ENCODE data around the gene CACNG7.

The CACNG7 gene

GRCh38 chr19:53953383-53953782, 44.3 kb downstream of the CACNG7 start:
- TF ChIP-seq, protein P1, sequence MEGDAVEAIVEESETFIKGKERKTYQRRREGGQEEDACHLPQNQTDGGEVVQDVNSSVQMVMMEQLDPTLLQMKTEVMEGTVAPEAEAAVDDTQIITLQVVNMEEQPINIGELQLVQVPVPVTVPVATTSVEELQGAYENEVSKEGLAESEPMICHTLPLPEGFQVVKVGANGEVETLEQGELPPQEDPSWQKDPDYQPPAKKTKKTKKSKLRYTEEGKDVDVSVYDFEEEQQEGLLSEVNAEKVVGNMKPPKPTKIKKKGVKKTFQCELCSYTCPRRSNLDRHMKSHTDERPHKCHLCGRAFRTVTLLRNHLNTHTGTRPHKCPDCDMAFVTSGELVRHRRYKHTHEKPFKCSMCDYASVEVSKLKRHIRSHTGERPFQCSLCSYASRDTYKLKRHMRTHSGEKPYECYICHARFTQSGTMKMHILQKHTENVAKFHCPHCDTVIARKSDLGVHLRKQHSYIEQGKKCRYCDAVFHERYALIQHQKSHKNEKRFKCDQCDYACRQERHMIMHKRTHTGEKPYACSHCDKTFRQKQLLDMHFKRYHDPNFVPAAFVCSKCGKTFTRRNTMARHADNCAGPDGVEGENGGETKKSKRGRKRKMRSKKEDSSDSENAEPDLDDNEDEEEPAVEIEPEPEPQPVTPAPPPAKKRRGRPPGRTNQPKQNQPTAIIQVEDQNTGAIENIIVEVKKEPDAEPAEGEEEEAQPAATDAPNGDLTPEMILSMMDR (IDR thresholded peaks at IDR 0.05) = no peak
- H3K27ac ChIP-seq = no peak overlapping the region
- H3K4me3 ChIP-seq = no peak overlapping the region
- no peak for DNase-seq (ENCODE audit: low spot score)

- Histone ChIP-seq H3K27ac (no peak overlapping the region), H3K4me3 (no peak overlapping the region)
- no peak for DNase-seq (ENCODE audit: low spot score)
These were observed 48.5 kb downstream of the CACNG7 start for GRCh38 chr19:53957448-53958167.

DNA sequence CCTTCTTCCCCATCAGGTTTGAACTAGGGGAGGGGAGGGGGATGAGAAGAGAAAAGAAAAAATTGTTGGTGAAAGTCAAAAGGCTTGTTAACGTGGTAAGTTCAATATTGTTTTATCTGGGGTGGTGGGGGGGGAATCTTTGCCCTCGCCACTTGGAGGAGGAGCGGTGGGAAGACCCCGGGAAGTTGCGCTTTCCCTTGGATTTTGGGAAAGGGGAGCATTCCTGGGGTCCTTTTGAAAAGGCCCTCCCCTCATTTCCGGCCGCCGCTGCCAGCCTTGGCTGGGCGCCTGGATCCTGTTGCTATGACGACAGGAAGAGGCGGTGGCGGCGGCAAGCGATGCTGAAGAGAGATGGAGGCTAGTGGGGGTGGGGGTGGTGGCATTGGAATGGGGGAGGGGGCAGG, 49.1 kb downstream of the CACNG7 start:
- no peak overlapping the region for H3K4me3 ChIP-seq
- no peak overlapping the region for H3K27ac ChIP-seq
- DNase-seq (ENCODE audit: low spot score) = no peak
- TF ChIP-seq, protein P1 (IDR thresholded peaks at IDR 0.05) = no peak

More at GRCh38 chr19:53957448-53958167, 48.5 kb downstream of the CACNG7 start:
- TF ChIP-seq, protein P1 (IDR thresholded peaks at IDR 0.05) = no peak

DNA sequence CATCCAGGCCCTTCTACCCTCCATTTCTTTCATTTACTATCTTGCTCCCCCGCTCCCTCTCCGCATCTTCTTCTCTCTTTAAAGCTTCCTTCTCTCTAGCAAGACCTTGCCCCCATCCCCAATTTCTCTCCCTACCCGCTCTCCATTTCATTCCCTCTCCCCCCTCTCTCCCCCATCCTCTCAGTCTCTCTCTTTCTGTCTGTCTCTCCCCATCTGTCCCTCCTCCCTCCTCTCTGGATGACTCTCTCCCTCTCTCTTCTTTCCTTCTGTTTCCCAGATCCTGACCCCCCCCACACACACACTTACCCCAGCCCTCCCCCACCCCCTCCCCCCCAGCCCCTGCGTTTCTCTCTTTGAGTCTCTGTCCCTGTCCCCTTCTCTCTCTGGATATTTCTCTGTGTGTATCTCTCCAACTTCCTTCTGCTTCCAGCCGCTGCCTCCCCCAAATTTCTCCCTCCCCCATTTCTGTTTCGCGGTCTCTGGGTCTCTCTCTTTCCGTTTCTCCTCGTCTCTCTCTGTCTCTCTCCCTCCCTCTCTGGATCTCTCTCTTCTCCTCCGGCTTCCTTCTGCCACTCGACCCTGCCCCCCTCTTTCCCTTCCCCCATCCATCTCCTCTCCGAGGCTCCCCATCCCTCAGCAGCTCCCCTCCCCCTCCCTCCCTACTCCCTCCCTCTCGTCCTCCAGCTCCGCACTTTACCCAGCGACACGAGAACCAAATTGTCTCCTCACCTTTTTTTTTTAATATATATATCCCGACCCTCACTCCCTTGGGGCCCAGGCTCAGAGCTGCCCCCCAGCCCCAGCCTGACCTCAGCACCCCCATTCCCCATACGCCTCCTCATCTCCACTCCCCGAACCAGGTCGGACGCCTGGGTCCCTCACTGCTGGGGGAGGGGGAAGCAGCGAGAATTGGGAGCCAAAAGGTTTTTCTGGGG, 50.0 kb downstream of the CACNG7 start:
- no peak for DNase-seq (ENCODE audit: low spot score)
- TF ChIP-seq, protein P1 (IDR thresholded peaks at IDR 0.05) = no peak
- Histone ChIP-seq H3K27ac (no peak overlapping the region), H3K4me3 (no peak overlapping the region)

GRCh38 chr19:53960187-53960586, 51.1 kb downstream of the CACNG7 start:
- TF ChIP-seq, protein P1 (IDR thresholded peaks at IDR 0.05) = no peak
- H3K27ac ChIP-seq = no peak overlapping the region
- H3K4me3 ChIP-seq = no peak overlapping the region
- no peak for DNase-seq (ENCODE audit: low spot score)

DNA sequence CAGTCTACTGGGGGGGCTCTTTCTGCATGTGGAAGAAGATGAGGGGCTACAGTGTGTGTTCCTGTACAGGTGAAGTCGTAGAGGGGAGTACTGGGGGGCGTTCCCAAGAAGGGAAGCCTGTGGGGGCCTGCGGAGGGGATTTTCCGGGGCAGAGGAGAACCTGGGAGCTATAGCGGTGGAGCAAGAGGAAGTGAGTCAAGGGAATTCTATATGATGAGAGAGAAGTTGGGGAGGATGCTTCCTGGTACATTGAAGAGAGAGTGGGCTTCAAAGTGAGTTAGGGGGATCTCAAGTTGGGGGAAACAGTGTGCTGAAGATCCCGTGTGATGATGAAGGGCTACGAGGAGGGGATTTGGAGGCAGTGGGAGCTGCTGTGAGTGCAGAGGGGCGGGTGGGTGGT, 51.8 kb downstream of the CACNG7 start:
- Histone ChIP-seq H3K27ac (no peak overlapping the region), H3K4me3 (no peak overlapping the region)
- DNase-seq (ENCODE audit: low spot score) = no peak
- TF ChIP-seq, protein P1 (IDR thresholded peaks at IDR 0.05) = no peak
